ENCODE measurements around the gene HNRNPM.

Gene HNRNPM

DNA sequence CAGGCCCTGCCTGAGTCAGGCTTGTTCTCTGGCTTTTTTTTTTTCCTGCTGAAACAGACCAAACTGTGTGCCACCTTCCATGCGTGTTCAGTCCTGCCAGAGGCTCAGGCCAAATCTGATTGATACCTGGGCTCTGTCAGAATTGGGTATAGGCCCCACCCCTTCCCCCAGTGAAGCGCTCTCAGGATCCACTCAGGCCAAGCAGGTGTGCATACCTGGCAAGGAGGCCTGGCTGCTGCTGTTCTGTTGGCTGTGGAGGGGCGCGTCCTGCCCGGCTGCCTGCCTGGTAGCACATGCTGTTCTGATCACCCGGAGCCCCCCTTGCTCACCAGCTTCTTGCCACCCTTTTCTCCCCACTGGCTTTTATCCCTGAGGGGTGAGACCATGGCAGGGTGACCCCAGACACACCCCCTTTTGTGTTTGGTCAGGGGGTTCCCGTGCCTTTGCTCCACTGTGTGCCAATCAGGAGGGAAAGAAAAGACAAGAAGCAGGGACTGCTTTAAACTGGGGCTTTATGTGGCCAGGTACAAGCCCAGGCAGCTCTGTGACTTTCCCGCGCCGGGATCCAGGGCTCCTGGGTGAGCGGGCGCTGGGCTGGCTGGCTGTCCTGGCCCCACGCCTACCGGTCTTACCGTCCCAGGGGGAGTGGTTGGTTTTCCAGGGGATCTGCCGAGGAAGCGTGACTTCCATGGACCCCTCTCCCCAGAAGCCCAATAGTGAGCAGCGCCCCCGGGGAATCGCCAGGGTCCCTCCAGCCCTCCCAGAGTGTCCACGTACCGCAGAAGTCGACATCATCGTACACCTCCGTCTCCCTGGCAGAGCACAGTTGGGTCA lies 45.0 kb downstream of the HNRNPM start:
- DNase-seq, result no peak

DNA sequence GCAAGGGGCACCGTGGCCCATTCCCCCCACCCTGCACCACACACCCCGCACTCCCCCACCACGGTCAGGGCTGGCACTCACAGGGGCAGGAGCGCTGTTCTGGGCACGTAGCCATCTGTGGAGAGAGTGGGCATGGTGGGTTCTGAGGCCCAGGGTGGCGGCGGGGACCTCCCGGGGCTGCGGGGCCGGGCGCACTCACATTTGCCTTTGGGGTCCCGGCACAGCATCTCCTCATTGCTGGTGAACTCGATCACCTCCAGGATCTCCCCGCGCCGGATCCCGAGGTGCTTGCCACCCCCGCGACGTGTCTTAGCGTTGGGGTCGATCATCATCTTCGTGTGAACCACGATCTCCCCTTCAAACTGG lies 45.6 kb downstream of the HNRNPM start:
- no peak for DNase-seq

GRCh38 chr19:8490873-8491272 lies 46.1 kb downstream of the HNRNPM start:
- no peak for DNase-seq

GRCh38 chr19:8491574-8491973 lies 46.8 kb downstream of the HNRNPM start:
- no peak for DNase-seq

GRCh38 chr19:8494158-8494557 lies 49.4 kb downstream of the HNRNPM start:
- no peak for DNase-seq

- no peak for DNase-seq
Measured at GRCh38 chr19:8498295-8498694, 53.5 kb downstream of the HNRNPM start.

DNA sequence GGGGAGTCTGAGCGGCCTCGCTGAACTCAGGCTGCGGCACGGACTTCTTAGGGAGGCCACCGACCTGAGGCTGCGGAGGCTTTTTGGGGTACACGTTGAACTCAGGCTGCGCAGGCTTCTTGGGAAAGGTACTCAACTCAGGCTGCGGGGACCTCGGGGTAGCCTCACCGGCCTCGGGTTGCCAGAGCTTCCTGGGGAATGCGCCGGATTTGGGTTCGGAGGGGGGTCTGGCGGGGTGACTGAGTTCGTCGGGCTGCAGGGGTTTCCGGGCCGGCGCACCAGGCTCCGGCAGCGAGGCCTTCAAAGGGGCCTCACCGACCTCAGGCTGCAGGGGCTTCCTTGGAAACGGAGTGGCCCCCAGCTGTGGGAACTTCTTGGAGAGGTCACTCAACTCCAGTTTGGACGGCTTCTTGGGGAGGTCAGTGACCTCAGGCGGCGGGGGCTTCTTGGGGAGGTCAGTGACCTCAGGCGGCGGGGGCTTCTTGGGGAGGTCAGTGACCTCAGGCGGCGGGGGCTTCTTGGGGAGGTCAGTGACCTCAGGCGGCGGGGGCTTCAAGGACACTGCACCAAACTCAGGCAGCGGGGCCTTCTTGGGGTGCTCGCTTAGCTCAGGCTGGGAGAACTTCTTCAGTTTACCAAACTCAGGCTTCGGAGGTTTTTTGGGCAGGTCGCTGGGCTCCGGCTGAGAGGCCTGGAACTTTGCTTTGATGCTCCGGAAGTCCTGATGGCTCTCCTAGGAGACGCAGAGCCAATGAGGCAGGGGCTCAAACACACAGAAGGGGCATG lies 54.5 kb downstream of the HNRNPM start:
- no peak for DNase-seq

- DNase-seq, result no peak
Measured at GRCh38 chr19:8500158-8500557, 55.4 kb downstream of the HNRNPM start.

DNA sequence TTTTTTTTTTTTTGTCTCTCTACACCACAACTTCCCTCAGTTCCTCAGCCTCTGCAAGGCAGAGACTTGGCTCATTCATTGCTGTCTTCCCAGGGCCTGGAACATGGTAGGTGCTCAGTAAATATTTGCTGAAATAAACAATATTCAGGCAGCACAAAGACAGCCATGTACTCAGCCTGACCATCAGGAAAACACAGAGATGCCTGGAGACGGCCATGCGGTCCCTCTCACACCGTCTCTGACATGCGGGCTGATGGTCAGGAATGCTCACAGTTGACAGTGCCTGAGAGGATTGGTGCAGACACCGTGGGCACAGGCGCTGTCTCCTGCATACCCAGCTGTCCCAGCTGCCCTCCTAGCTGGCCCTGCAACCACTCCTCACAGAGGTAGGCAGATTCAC lies 56.7 kb downstream of the HNRNPM start:
- DNase-seq, result no peak

DNA sequence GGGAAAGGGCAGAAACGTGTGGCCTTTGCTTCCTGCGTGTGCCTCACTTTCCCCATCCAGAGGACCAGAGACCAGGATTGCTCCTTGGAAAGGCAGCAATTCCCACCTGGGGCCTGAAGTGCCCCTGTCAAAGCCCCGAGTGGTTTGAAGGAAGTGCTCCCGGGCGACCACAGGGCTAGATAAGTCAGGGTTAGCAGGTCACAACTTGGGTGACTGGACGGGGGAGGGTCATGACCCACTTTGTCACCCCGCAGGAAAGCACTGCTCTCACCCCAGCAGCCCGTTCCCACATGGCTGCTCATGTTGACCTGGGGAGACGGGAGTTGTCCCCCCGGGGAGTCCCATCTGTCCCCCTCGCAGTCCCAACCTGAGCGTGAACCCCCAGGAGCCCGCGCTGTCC lies 57.2 kb downstream of the HNRNPM start:
- DNase-seq, result no peak

DNA sequence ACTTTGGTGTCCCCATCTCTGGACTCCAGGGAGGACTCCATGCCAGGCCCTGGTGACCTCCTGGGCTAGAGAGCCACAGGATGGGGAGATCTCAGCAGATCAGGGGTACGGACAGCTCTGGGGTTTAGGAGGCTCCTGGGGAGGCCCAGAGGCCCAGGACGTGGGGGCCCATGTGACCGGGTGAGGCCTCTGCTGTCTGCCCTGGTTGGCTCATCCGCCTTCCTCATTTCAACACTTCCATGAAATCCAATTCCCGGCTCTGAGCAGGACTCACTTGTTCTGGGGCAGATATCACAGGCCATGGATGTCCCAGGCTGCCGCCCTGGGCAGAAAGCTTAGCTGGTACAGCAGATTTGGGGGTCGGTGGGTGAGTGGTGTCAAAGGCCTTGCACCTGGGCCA lies 58.7 kb downstream of the HNRNPM start:
- DNase-seq, result no peak

- no peak for DNase-seq
Measured at GRCh38 chr19:8504171-8504570, 59.4 kb downstream of the HNRNPM start.

DNA sequence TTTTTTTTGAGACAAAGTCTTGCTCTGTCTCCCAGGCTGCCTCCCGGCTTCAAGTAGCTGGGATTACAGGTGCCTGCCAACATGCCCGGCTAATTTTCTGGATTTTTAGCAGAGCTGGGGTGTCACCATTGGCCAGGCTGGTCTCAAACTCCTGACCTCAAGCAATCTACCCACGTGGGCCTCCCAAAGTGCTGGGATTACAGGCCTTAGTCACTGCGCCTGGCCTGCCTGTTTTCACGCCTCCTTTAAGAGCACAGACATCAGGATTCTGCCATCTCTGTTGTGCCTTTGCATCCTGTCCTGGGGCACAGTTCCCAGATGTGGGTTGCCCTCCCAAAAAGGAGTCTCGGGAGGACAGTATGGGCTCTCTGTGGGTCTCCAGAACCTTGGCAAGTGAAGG lies 60.1 kb downstream of the HNRNPM start:
- DNase-seq, result no peak

DNA sequence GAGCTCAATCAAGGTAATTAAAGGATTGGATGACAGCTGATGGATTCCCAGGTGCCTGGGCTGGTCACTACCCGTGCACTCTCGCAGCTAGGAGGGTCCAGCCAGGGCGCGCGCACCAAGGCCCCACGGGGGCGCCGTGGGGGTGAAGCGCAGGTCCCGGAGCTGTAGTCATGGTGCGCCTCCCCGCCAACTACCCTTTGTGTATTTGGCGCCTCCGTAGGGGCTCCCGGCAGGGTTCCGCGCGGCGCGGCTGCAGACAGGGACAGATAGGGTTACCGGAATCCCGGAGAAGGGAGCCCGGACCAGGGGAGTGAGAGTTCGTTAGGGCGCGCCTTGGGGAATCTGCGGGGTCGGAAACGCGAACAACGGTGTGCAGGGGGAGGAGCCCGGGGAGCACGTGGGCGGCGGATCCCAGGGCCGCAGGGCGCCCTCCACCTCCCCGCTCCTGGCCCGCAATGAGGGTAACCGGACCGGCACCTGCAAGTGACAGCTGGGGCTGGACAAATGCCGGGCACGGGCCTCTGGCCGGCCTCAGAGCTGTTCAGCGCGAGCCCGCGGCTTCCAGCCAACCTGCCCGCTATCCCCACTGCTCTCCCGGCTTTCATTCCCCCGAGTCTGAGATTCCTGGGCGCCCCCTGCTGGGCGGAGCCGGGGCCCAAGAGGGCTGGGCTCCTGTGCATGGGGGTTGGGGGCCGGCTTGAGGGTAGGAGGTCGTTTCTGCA lies 61.1 kb downstream of the HNRNPM start:
- DNase-seq, result peak; percentile 93

DNA sequence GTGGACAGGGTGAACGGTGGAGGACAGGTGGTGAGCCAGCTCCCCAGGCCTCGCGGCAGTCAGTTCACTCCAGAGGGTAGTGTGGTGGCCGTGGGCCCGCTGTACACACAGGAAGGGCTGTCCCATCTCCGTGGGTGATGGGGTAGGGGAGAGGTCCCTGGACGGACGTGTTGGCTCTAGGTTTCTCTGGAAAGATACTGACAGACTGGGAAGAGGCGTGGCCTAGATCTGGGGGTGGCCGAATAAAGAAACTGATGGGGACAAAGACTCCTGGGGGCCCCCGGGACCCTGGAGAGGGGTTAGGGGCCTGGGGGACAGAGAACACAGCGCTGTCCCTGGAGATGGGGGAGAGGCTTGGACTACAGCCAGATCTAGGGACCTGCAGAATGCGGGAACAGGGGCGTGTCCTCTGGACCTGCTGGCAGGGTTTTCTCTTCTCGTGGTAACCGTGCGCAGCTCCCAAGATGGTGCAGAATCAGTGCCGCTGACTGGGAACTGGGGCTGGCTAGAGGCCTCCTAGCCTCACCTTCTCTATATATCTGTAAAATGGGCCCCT lies 61.7 kb downstream of the HNRNPM start:
- DNase-seq, result no peak

- no peak for DNase-seq
Measured at GRCh38 chr19:8510589-8511115, 65.9 kb downstream of the HNRNPM start.

DNA sequence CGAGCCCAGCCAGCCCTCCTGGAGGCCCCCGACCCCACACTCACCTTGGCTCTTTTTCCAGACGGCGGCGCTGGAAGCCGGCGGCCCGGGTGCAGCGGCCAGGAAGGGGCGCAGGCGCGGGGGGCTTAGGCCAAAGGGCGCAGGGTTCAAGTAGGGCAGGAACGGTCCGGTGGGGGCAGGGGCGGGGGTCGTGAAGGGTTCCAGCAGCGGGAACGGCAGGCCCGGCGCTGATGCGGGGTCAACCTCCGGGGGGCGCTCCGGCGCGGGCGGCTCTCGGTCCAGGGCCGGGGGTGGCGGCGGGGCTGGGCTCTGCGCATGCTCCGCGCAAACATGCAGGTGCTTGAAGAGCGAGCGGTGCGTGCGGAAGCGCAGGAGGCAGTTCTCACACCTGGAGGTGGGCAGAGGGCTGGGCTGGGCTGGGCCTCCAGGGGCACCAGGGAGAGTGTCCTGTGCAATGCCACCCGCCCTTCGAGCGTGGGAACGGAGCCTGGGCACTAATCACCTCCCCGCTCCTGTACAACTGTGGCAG lies 66.9 kb downstream of the HNRNPM start:
- DNase-seq, result no peak

GRCh38 chr19:8512115-8512967 lies 67.6 kb downstream of the HNRNPM start:
- DNase-seq, result no peak

DNA sequence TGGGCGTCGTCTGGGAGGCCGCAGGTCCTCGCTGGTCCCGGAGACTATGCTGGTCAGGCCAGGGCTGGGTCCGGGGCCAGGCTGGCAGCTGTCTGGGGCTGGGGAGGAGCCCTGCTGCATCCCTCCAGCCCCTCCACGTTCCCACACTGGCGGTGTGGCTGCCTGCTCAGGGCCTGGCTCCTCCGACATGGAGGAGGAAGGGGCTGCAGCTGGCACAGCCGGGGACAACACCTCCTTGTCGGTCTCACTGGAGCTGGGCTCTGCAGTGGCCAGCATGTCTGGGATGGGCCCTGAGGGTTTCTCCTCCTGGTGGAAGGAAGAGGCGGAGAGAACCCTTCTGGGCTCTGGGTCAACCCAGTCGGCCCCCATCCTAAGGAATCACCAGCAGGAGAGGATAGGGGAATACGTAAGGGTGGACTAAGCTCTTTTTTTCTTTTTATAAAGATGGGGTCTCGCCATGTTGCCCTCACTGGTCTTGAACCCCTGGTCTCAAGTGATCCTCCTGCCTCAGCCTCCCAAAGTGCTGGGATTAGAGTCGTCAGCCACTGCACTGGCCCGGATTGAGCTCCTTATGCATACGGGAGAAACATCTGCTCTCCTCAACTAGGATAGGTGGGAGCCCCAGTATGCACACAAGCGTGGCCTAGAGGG lies 68.4 kb downstream of the HNRNPM start:
- DNase-seq, result no peak

DNA sequence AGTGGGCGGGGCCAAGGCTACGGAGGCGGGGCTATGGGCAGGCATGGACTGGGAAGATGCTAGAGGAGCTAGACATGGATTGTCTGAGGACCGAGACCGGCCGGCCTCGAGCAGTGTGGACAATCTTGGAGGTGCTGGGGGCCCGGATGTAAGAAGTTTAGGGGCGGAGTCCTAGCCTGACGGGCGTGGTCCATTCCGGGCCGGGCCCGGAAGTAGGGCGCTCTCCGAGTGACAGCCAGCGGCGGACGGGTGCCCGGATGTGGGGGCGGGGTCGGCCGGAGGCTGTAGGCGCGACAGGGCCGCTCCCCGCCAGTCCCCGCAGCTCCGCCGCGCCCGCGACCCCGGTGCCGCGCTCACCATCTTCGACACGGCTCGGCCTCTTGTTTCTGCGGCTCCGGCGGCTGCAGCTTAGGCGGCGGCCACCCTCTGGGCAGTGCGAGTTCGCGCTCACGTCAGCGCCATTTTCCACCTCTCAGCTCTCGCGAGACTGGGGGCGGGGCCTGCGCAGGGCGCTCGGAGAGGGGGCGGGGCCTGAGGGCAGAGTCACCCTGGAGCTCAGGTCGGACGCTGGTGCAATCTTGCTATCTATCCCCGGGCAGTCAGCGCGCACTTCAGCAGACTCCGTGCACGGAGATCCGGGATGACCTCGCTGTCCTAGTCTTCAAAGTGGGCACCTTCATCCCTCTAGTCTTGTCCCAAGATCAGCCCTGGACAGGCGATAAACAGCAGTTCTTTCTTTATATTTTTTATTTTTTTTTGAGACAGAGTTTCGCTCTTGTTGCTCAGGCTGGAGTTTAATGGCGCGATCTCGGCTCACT lies 69.1 kb downstream of the HNRNPM start, which contains the start of gene ZNF414:
Gene ZNF414 (minus strand): TSS at position 481 of the 818 bp plus-strand sequence. CDS start 121 bp downstream, at position 360.
- peak; percentile 99 for DNase-seq

Data from islet precursor cell (in vitro differentiated cells).